RCC 7860 (cell line): ENCODE measurements around the gene MYH9.
A peak's percentile ranks its signal among the peaks of the same experiment; 100 is the strongest.
"Not testable (repeated sequence)": the region's sequence is repeated elsewhere in the genome, so short reads cannot be mapped to it uniquely, and the experiment has no call there.

ENCODE experiments used
- DNase-seq: peaks from one replicate; pipeline ENCODE4 v3.0.0-alpha.2; 2015; ENCODE audit warnings: low spot score
- FAIRE-seq: peaks from 2 replicates; lab custom pipeline; 2012; peaks lifted over from hg19 to GRCh38; lab: Jason Lieb, UNC

Gene MYH9

GRCh38 chr22:36415415-36416168, 27.8 kb upstream of the MYH9 start:
- no peak for FAIRE-seq

GRCh38 chr22:36413022-36413775, 25.4 kb upstream of the MYH9 start:
- no peak for FAIRE-seq
- DNase-seq, result peak; percentile 52

More at GRCh38 chr22:36415415-36416168, 27.8 kb upstream of the MYH9 start:
- no peak for DNase-seq

DNA sequence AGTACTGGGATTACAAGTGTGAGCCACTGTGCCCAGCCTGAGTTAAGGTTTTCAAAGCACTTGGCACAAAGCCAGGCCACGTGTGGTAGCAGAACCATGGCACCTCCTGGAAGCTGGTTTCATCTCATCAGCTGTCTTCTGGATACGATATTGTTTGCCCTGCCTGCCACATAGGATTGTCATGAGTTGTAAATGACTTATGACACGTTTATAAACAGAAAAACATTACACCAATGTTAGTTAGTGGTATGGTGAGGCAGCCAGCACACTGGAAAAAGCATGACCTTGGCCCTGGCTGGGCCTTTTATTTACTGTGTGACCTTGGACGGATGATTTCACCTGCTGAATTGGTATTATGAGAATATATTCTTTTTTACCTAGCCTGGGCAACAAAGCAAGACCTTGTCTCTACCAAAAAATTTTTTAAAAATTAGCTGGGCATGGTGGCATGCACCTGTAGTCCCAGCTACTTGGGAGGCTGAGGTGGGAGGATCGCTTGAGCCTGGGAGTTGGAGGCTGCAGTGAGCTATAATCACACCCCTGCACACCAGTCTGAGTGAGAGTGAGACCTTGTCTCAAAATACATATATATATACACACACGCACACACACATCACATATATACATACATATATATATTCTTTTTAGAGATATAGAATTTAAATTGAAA, 24.0 kb upstream of the MYH9 start:
- FAIRE-seq (no peak), DNase-seq (no peak)

DNA sequence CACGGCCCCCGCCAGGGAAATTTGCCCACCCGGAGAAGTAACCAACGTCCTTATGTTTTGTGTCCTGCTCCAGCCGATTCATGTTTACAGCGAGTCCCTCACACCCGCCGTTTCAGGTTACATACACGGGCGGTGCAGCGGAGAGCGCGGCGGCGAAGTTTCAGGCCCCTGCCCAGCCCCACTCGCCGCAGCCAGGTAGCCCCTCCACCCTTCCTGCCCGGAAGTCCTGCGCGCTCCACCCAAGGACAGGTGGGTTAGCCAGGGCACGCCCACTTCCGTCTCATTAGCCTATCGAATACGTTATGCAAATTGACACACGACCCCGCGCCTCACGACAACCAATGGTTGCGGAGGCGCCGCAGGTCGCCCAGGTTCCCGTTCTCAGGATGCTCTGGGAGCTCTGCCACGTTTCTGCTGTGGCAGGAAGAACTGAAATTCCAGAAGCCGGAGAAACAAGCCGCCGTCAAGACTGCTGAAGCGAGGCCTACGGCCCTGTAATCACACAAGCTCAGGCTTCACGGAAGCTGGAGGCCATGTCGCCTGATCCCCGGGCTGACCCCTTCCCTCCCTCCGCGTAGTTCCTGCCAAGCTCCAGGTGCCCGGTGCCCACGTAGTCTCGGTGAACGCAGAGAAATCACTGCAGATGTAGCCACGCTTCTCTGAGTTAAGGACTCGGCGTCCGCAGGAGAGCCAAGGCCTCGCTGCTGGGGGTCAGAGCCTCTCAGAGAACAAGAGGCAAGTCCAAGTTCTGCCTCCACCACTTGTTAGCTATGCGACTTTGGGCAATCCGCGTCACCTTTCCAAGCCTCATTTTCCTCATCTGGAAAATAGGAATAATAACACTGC, 22.4 kb upstream of the MYH9 start:
- DNase-seq, result no peak
- no peak for FAIRE-seq

DNA sequence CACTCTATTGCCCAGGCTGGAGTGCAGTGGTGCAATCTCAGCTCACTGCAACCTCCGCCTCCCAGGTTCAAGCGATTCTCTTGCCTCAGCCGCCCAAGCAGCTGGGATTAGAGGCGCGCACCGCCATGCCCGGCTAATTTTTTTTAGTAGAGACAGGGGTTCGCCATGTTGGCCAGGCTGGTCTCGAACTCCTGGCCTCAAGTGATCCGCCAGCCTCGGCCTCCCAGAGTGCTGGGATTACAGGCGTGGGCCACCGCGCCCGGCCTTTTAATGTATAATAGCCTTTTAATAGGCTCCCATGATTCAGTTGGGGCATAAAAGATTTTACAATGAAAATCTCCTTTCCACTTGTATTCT, 21.8 kb upstream of the MYH9 start:
- DNase-seq, FAIRE-seq: not testable (repeated sequence)

DNA sequence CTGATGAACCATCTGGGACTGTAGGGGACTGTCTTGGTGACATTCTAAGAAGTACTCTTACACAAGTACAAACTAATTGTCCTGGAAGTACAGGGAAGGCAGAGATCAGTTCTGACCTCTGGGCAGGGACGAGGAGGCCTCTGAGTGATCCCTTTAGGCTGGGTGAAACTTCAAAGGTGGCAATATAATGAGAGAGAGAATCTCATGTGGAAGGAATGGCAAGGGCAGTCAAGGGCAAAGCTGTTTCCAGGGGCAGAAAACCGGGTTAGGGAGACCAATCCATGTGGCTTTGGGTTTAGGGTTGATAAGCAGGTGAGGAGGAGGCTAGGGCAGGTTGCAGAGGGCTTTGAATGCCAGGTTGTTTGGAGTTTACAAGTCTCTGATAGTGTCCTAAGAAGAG, 21.3 kb upstream of the MYH9 start:
- no peak for FAIRE-seq

DNA sequence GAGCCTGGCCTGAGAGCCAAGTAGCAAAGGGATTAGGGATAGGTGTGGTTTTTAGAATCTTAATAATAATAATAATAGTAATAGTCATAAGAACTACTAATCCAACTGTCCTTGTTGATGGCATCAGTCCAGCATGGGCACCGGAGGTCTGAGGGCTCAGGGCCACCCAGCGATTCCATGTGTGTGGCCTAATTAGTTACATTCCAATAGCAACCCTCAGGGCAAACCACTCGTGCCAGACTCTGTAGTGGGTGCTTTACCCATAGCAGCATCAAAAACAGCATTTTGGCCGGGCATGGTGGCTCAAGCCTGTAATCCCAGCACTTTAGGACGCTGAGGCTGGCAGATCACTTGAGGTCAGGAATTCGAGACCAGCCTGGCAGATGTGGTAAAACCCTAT, 19.0 kb upstream of the MYH9 start:
- DNase-seq, result no peak

More for the DNA sequence above, 21.3 kb upstream of the MYH9 start:
- no peak for DNase-seq

DNA sequence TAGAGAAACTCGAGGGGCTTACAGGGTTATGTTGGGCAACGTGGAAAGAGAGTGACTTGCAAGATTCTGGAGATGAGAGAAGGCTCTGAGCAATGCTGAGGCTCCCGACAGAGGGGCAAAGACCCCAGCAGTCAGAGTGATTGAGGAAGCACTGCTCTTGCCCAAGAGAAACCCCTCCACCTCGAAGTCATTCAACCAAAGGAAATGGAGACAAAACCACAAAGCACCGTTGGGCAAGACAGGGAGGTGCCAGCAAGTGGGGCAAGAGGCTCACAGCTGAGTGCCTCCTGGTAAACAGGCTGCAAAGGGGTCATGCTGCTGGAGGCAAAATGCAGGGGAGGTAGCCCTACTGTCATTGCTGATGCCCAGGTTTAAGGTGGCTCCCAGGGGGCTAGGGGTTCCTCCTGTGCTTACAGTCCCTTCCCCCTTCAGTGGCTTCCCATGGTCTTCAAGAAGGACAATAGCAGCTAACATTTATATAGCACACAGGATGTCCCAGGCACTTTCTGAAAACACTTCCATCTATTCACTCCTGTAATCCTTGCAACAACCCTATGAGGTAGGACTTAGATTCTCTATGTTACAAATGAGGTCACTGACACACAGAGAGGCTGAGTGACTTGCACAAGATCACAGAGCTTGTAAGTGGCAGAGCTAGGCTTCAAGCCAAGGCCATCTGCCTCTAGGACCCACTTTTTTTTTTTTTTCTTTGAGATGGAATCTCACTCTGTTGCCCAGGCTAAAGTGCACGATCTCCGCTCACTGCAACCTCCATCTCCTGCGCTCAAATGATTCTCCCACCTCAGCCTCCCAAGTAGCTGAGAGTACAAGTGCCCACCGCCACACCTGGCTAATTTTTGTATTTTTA, 18.1 kb upstream of the MYH9 start:
- peak; percentile 75 for DNase-seq
- peak; percentile 73 for FAIRE-seq

More for the DNA sequence above, 19.0 kb upstream of the MYH9 start:
- no peak for FAIRE-seq

GRCh38 chr22:36405221-36405661, 17.5 kb upstream of the MYH9 start:
- DNase-seq, result no peak
- no peak for FAIRE-seq

- FAIRE-seq, result no peak
Measured at GRCh38 chr22:36404446-36404845, 16.7 kb upstream of the MYH9 start.

GRCh38 chr22:36399472-36399778, 11.7 kb upstream of the MYH9 start:
- no peak for DNase-seq
- no peak for FAIRE-seq

More at GRCh38 chr22:36404446-36404845, 16.7 kb upstream of the MYH9 start:
- DNase-seq, result no peak

DNA sequence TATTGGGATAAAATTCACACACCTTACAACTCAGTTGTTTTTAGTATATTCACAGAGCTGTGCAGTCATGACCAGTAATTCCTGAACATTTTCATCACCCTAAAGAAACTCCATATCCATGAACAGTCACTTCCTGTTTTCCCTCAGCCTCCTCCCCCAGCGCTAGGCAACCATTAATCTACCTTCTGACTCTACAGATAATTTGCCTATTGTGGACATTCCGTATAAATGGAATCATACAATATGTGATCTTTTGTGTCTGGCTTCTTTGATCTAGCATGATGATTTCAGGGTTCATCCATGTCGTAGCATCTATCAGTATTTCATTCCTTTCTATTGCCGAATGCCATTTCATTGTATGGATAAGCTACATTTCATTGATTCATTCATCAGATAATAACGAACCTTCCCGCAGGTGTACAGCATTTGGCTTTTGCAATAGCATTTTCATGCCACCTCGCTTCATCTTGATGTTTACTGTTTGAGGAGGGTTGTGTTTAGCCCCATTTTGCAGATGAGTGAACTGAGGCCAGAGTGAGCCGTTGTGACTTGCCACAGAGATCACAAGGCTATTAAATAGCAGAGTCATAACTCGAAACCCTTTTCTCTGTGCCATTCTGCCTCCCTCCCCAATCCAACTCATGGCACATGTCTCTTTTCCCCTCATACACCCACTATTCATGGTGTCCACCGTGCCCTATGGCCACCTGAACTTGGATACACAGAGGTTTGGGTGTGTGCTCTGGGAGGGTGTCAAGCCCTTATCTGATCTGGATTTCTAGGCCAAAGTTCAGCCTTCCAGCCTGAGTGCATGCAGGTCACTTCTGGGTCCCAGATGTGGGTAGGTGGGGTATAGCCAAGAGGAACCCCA, 11.1 kb upstream of the MYH9 start:
- FAIRE-seq, result peak; percentile 76
- peak; percentile 91 for DNase-seq

GRCh38 chr22:36397131-36398093, 9.6 kb upstream of the MYH9 start:
- peak; percentile 84 for DNase-seq
- no peak for FAIRE-seq

DNA sequence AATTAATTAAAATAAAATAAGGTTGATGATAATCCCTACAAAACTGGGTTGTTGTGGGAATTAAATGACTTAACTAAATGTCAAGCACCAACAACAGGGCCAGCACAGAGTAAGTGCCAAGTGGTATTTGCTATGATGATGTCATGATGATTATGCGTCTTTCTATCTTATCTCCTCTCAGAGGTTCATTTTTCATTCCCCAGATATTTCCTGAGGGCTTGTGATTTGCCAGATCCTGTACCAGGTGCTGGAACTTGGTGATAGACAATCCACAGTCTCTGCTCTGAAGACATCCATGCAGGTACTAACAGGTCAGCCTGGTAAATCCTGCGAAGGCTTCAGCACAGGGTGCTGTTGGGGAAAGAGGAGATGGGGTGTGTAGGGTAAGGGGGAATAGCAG, 8.1 kb upstream of the MYH9 start:
- FAIRE-seq (no peak), DNase-seq (peak; percentile 66)

GRCh38 chr22:36395055-36395849, 7.5 kb upstream of the MYH9 start:
- no peak for FAIRE-seq

GRCh38 chr22:36391638-36392037, 3.9 kb upstream of the MYH9 start:
- FAIRE-seq, result no peak
- DNase-seq, result no peak

More at GRCh38 chr22:36395055-36395849, 7.5 kb upstream of the MYH9 start:
- no peak for DNase-seq

DNA sequence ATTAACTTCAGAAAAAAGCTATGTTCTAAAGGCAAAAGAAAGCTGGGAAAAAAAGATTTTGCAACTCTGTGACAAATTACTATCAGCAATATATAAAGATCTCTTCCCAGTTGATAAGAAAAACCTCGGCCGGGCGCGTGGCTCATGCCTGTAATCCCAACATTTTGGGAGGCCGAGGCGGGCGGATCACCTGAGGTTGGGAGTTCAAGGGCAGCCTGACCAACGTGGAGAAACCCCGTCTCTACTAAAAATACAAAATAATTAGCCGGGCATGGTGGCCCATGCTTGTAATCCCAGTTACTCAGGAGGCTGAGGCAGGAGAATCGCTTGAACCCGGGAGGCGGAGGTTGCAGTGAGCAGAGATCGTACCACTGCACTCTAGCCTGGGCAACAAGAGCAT, 1.4 kb upstream of the MYH9 start:
- FAIRE-seq, DNase-seq: not testable (repeated sequence)
